IPS DF 4.7 (cell line): ENCODE data around the gene CRHBP.
"Not testable (repeated sequence)": the region's sequence is repeated elsewhere in the genome, so short reads cannot be mapped to it uniquely, and the experiment has no call there.

Experiments
- DNase-seq: peaks from one replicate; pipeline ENCODE4 v3.0.0-alpha.2; 2013; ENCODE audit warnings: low spot score; ENCODE audit errors: extremely low read depth

The CRHBP gene

GRCh38 chr5:76952795-76953536 lies at the start of gene CRHBP:
Gene CRHBP (plus strand): TSS chr5:76953045. CDS start chr5:76953135, 90 bp downstream.
- DNase-seq = no peak

- DNase-seq = no peak
Measured at GRCh38 chr5:76908166-76908565, 44.7 kb upstream of the CRHBP start.

- not testable (repeated sequence) for DNase-seq
Measured at GRCh38 chr5:76910344-76910933, 42.4 kb upstream of the CRHBP start.

GRCh38 chr5:76914671-76915070 lies 38.2 kb upstream of the CRHBP start:
- not testable (repeated sequence) for DNase-seq

- no peak for DNase-seq
Measured at GRCh38 chr5:76918539-76918938, 34.3 kb upstream of the CRHBP start.

- DNase-seq = no peak
Measured at GRCh38 chr5:76920491-76920890, 32.4 kb upstream of the CRHBP start.

- no peak for DNase-seq
Measured at GRCh38 chr5:76926329-76927105, 26.3 kb upstream of the CRHBP start.

GRCh38 chr5:76927961-76928360 lies 24.9 kb upstream of the CRHBP start:
- DNase-seq = no peak

- no peak for DNase-seq
Measured at GRCh38 chr5:76930083-76930482, 22.8 kb upstream of the CRHBP start.

- no peak for DNase-seq
Measured at GRCh38 chr5:76938177-76938576, 14.7 kb upstream of the CRHBP start.

GRCh38 chr5:76941000-76941399 lies 11.8 kb upstream of the CRHBP start:
- no peak for DNase-seq

GRCh38 chr5:76941442-76941841 lies 11.4 kb upstream of the CRHBP start:
- DNase-seq = no peak

GRCh38 chr5:76942581-76942980 lies 10.3 kb upstream of the CRHBP start:
- DNase-seq = no peak

- no peak for DNase-seq
Measured at GRCh38 chr5:76943006-76943405, 9.8 kb upstream of the CRHBP start.

- no peak for DNase-seq
Measured at GRCh38 chr5:76944638-76945037, 8.2 kb upstream of the CRHBP start.

- DNase-seq = not testable (repeated sequence)
Measured at GRCh38 chr5:76945238-76945637, 7.6 kb upstream of the CRHBP start.

- no peak for DNase-seq
Measured at GRCh38 chr5:76946090-76946489, 6.8 kb upstream of the CRHBP start.

GRCh38 chr5:76947082-76947503 lies 5.8 kb upstream of the CRHBP start:
- no peak for DNase-seq

GRCh38 chr5:76953551-76954382 lies 922 bp downstream of the CRHBP start:
- no peak for DNase-seq

GRCh38 chr5:76954383-76954763 lies 1.5 kb downstream of the CRHBP start:
- no peak for DNase-seq

GRCh38 chr5:76956033-76956432 lies 3.2 kb downstream of the CRHBP start:
- no peak for DNase-seq
